NCI-H187 treated with DMSO at 0.1 percent for 48 hours (cell line): ENCODE data around the gene EXPH5.
"Not testable (repeated sequence)": the region's sequence is repeated elsewhere in the genome, so short reads cannot be mapped to it uniquely, and the experiment has no call there.

Source experiments
- DNase-seq: peaks from one replicate; lab custom pipeline; 2025; lab: John Stamatoyannopoulos, UW

Gene EXPH5

GRCh38 chr11:108599978-108600377, 6.4 kb upstream of the EXPH5 start:
- no peak for DNase-seq

- no peak for DNase-seq
Measured at GRCh38 chr11:108597736-108598355, 4.3 kb upstream of the EXPH5 start.

GRCh38 chr11:108596701-108597100, 3.1 kb upstream of the EXPH5 start:
- DNase-seq: no peak

- no peak for DNase-seq
Measured at GRCh38 chr11:108593923-108594434, 411 bp upstream of the EXPH5 start.

GRCh38 chr11:108592591-108593213, 866 bp downstream of the EXPH5 start:
- no peak for DNase-seq

- no peak for DNase-seq
Measured at GRCh38 chr11:108591893-108592292, 1.7 kb downstream of the EXPH5 start.

GRCh38 chr11:108589136-108589535, 4.4 kb downstream of the EXPH5 start:
- no peak for DNase-seq

- DNase-seq: no peak
Measured at GRCh38 chr11:108588287-108588686, 5.3 kb downstream of the EXPH5 start.

- no peak for DNase-seq
Measured at GRCh38 chr11:108587109-108587508, 6.5 kb downstream of the EXPH5 start.

- no peak for DNase-seq
Measured at GRCh38 chr11:108586600-108586999, 7.0 kb downstream of the EXPH5 start.

GRCh38 chr11:108586185-108586584, 7.4 kb downstream of the EXPH5 start:
- DNase-seq: not testable (repeated sequence)

GRCh38 chr11:108584973-108585372, 8.6 kb downstream of the EXPH5 start:
- no peak for DNase-seq

GRCh38 chr11:108580645-108581044, 12.9 kb downstream of the EXPH5 start:
- DNase-seq: no peak

- DNase-seq: no peak
Measured at GRCh38 chr11:108580043-108580442, 13.5 kb downstream of the EXPH5 start.

- DNase-seq: no peak
Measured at GRCh38 chr11:108576523-108576922, 17.0 kb downstream of the EXPH5 start.

- no peak for DNase-seq
Measured at GRCh38 chr11:108574675-108575074, 18.9 kb downstream of the EXPH5 start.

GRCh38 chr11:108571001-108571400, 22.6 kb downstream of the EXPH5 start:
- no peak for DNase-seq

GRCh38 chr11:108569896-108570295, 23.7 kb downstream of the EXPH5 start:
- no peak for DNase-seq

- DNase-seq: no peak
Measured at GRCh38 chr11:108568195-108568858, 25.2 kb downstream of the EXPH5 start.

GRCh38 chr11:108565653-108566052, 27.9 kb downstream of the EXPH5 start:
- no peak for DNase-seq

GRCh38 chr11:108562746-108563581, 30.6 kb downstream of the EXPH5 start:
- DNase-seq: no peak

GRCh38 chr11:108561535-108561991, 32.0 kb downstream of the EXPH5 start:
- DNase-seq: no peak
